ENCODE results near the gene LCE5A. TPM values are rescaled to one million over a fixed set of nuclear protein-coding genes. Genes with fewer than 3 reads are reported as not detected.

Gene LCE5A
- total RNA-seq, 1 experiment from 2014 or later = not detected

- Histone ChIP-seq H3K9me3 (ENCODE audit: control insufficient read depth in 1 of 2, insufficient read depth in 1 of 2, low read depth in 1 of 2, low read length in 2 of 2) (no peaks in the 10 kb centered on the region), H3K4me1 (ENCODE audit: control insufficient read depth in 1 of 2, insufficient read depth in 2 of 2, low read length in 2 of 2) (peaks cover 0 to 15% of the 10 kb centered on the region in 2 experiments; a peak in 2 of 4 replicates), H3K27ac (ENCODE audit: low read depth, low read length) (no peak overlapping the region), H4K20me1 (ENCODE audit: insufficient read depth) (no peaks in the 10 kb centered on the region), H3K27me3 (ENCODE audit: insufficient read depth, low read length) (peaks cover 4% of the 10 kb centered on the region; the same call in 1 of the 2 replicates), H2AFZ (ENCODE audit: low read depth, low read length, poor library complexity, severe bottlenecking) (no peak overlapping the region), H3K9ac (ENCODE audit: low read length) (no peak overlapping the region), H3K9me2 (ENCODE audit: insufficient read depth) (no peaks in the 10 kb centered on the region), H3K79me2 (ENCODE audit: insufficient read depth, low read length) (no peaks in the 10 kb centered on the region), H3K4me3 (replicated peaks in 1 of 2; ENCODE audit: low read depth in 1 of 2, low read length in 2 of 2) (no peak overlapping the region), H3K4me2 (ENCODE audit: low read length) (no peak overlapping the region), H3K36me3 (ENCODE audit: control insufficient read depth in 1 of 2, insufficient read depth in 2 of 2, low read length in 2 of 2) (no peaks in the 10 kb centered on the region)
- POLR2A ChIA-PET = no interaction called here
- intact Hi-C loops (cut with micrococcal nuclease) = no loop called here
- DNase-seq (ENCODE audit: low read depth, low spot score) (no peak), ATAC-seq (no peak)
- CTCF ChIA-PET = no interaction called here
- RAD21 ChIA-PET (ENCODE audit: low non-redundant PET in 1 of 2, low total read pairs in 2 of 2, uncharacterized antibody in 2 of 2, unreplicated experiment in 2 of 2) = no interaction called here
- TF ChIP-seq SRF (IDR thresholded peaks at IDR 0.05; ENCODE audit: low read depth) (no peak), TCF7L2 (IDR thresholded peaks at IDR 0.05; ENCODE audit: borderline replicate concordance, extremely low read depth, insufficient read depth, insufficient read length) (no peak), POLR2A (IDR thresholded peaks at IDR 0.05; ENCODE audit: borderline replicate concordance, extremely low read depth, insufficient read depth, insufficient read length) (no peak), ZNF274 (IDR thresholded peaks at IDR 0.05; ENCODE audit: low read depth, low read length) (no peak), EZH2phosphoT487 (IDR thresholded peaks at IDR 0.05; ENCODE audit: borderline replicate concordance) (no peak)
- no TSS peak for BruUV-seq (replicated peaks)
Measured at GRCh38 chr1:152514715-152515433, 4.3 kb downstream of the LCE5A start.

GRCh38 chr1:152515434-152515783 is 4.8 kb downstream of the LCE5A start:
- Histone ChIP-seq H3K9me3 (ENCODE audit: control insufficient read depth in 1 of 2, insufficient read depth in 1 of 2, low read depth in 1 of 2, low read length in 2 of 2) (no peaks in the 10 kb centered on the region), H3K27ac (ENCODE audit: low read depth, low read length) (no peak overlapping the region), H3K27me3 (ENCODE audit: insufficient read depth, low read length) (peaks cover 6% of the 10 kb centered on the region; the same call in 1 of the 2 replicates), H4K20me1 (ENCODE audit: insufficient read depth) (no peaks in the 10 kb centered on the region), H3K9ac (ENCODE audit: low read length) (no peak overlapping the region), H2AFZ (ENCODE audit: low read depth, low read length, poor library complexity, severe bottlenecking) (no peak overlapping the region), H3K4me2 (ENCODE audit: low read length) (no peak overlapping the region), H3K4me3 (replicated peaks in 1 of 2; ENCODE audit: low read depth in 1 of 2, low read length in 2 of 2) (no peak overlapping the region), H3K4me1 (ENCODE audit: control insufficient read depth in 1 of 2, insufficient read depth in 2 of 2, low read length in 2 of 2) (peaks cover 0 to 15% of the 10 kb centered on the region in 2 experiments; a peak in 2 of 4 replicates), H3K79me2 (ENCODE audit: insufficient read depth, low read length) (no peaks in the 10 kb centered on the region), H3K36me3 (ENCODE audit: control insufficient read depth in 1 of 2, insufficient read depth in 2 of 2, low read length in 2 of 2) (no peaks in the 10 kb centered on the region), H3K9me2 (ENCODE audit: insufficient read depth) (no peaks in the 10 kb centered on the region)
- ATAC-seq (no peak), DNase-seq (ENCODE audit: low read depth, low spot score) (no peak)
- POLR2A ChIA-PET = no interaction called here
- CTCF ChIA-PET = no interaction called here
- RAD21 ChIA-PET (ENCODE audit: low non-redundant PET in 1 of 2, low total read pairs in 2 of 2, uncharacterized antibody in 2 of 2, unreplicated experiment in 2 of 2) = no interaction called here
- intact Hi-C loops (cut with micrococcal nuclease) = no loop called here
- no peak for TF ChIP-seq FOSL1 (IDR thresholded peaks at IDR 0.05; ENCODE audit: low read depth)
- no peak for TF ChIP-seq POLR2A (IDR thresholded peaks at IDR 0.05; ENCODE audit: borderline replicate concordance, extremely low read depth, insufficient read depth, insufficient read length)
- no peak for TF ChIP-seq EZH2 (IDR thresholded peaks at IDR 0.05)
- TF ChIP-seq JUND (IDR thresholded peaks at IDR 0.05) = no peak
- no peak for TF ChIP-seq SIN3A (IDR thresholded peaks at IDR 0.05; ENCODE audit: low read depth)
- no peak for TF ChIP-seq ATF3 (IDR thresholded peaks at IDR 0.05)
- no peak for TF ChIP-seq TCF7L2 (IDR thresholded peaks at IDR 0.05; ENCODE audit: borderline replicate concordance, extremely low read depth, insufficient read depth, insufficient read length)
- no peak for TF ChIP-seq CTCF (IDR thresholded peaks at IDR 0.05 in 2 of 3, conservative IDR thresholded peaks at IDR 0.05 in 1 of 3; ENCODE audit: borderline replicate concordance in 1 of 3, insufficient read depth in 1 of 3, low read depth in 2 of 3, low read length in 2 of 3)
- TF ChIP-seq MAX (IDR thresholded peaks at IDR 0.05) = no peak
- TF ChIP-seq EZH2phosphoT487 (IDR thresholded peaks at IDR 0.05; ENCODE audit: borderline replicate concordance) = no peak
- no peak for TF ChIP-seq ZFX (IDR thresholded peaks at IDR 0.05)
- no TSS peak for BruUV-seq (replicated peaks)
